ENCODE results near the gene TMEM140. TPM values are rescaled to one million over a fixed set of nuclear protein-coding genes. Genes with fewer than 3 reads are reported as not detected.
A peak's percentile ranks its signal among the peaks of the same experiment; 100 is the strongest.

TMEM140 gene
- total and polyA plus RNA-seq, 9 of the 15 experiments (the other 6 are each of a cell fraction or from before 2014, with no cell fraction given): 0.03 to 0.82 (median 0.23) TPM

GRCh38 chr7:135160858-135161653, 13.2 kb downstream of the TMEM140 start (continued):
- peak; percentile 70; the same call in 1 of the 2 replicates for TF ChIP-seq ZNF449 (CRISPR knock-in tag; IDR thresholded peaks at IDR 0.05)
- peak; percentile 35; the same call in 1 of the 2 replicates for TF ChIP-seq ZNF75A (CRISPR knock-in tag; IDR thresholded peaks at IDR 0.05)
- TF ChIP-seq ZC3H8 (IDR thresholded peaks at IDR 0.05): no peak
- peak in 1 of 2 experiments; percentile 54; a peak in 1 of 4 replicates for TF ChIP-seq FOXA3 (CRISPR knock-in tag; conservative IDR thresholded peaks at IDR 0.05 in 1 of 2, IDR thresholded peaks at IDR 0.05 in 1 of 2)
- no peak for TF ChIP-seq ZNF699 (CRISPR knock-in tag; IDR thresholded peaks at IDR 0.05; ENCODE audit: insufficient replicate concordance)
- no peak for TF ChIP-seq ZBTB49 (CRISPR knock-in tag; IDR thresholded peaks at IDR 0.05; ENCODE audit: borderline replicate concordance)
- 0 out of 2 replicates have a peak, but pooled peaks have one; percentile 15 for TF ChIP-seq MIER1 (IDR thresholded peaks at IDR 0.05; ENCODE audit: low read depth)
- no peak for TF ChIP-seq CREBBP (IDR thresholded peaks at IDR 0.05; ENCODE audit: low read depth, low read length)
- TF ChIP-seq PURB (CRISPR knock-in tag; IDR thresholded peaks at IDR 0.05; ENCODE audit: low read depth): no peak
- TF ChIP-seq NFE2 (IDR thresholded peaks at IDR 0.05; ENCODE audit: low read depth): no peak
- no peak; the same call in 1 of the 2 replicates for TF ChIP-seq RBFOX2 (IDR thresholded peaks at IDR 0.05; ENCODE audit: low read depth, low read length)
- no peak for TF ChIP-seq ETV6 (IDR thresholded peaks at IDR 0.05; ENCODE audit: borderline replicate concordance in 1 of 2, low read depth in 2 of 2, low read length in 1 of 2)
- no peak for TF ChIP-seq ETV6 (CRISPR knock-in tag; IDR thresholded peaks at IDR 0.05; ENCODE audit: borderline replicate concordance)
- TF ChIP-seq TCF7 (IDR thresholded peaks at IDR 0.05; ENCODE audit: borderline replicate concordance): no peak
- TF ChIP-seq SUPT5H (IDR thresholded peaks at IDR 0.05): no peak
- no peak for TF ChIP-seq ZNF133 (CRISPR knock-in tag; IDR thresholded peaks at IDR 0.05)
- TF ChIP-seq SP1 (CRISPR knock-in tag; IDR thresholded peaks at IDR 0.05): no peak
- peak; percentile 73; the same call in 1 of the 2 replicates for TF ChIP-seq C11orf30 (IDR thresholded peaks at IDR 0.05; ENCODE audit: low read depth)
- peak; percentile 26; the same call in 1 of the 2 replicates for TF ChIP-seq EHMT2 (IDR thresholded peaks at IDR 0.05)
- TF ChIP-seq SIX5 (IDR thresholded peaks at IDR 0.05; ENCODE audit: borderline replicate concordance in 1 of 2, insufficient read depth in 1 of 2, low read depth in 1 of 2, low read length in 2 of 2): no peak
- no peak for TF ChIP-seq HNRNPH1 (optimal IDR thresholded peaks at IDR 0.05; ENCODE audit: low read depth, low read length)

Measured in K562 (cell line).